Renal cortical epithelial cell (primary cell): ENCODE measurements around the gene NUDT4. TPM values are rescaled to one million over a fixed set of nuclear protein-coding genes. Genes with fewer than 3 reads are reported as not detected.
"Not testable (repeated sequence)": the region's sequence is repeated elsewhere in the genome, so short reads cannot be mapped to it uniquely, and the experiment has no call there.

Experiments
- DNase-seq: peaks from one replicate; pipeline ENCODE4 v3.0.0-alpha.2; 2011; ENCODE audit warnings: low read depth
- total RNA-seq: library from RNA; depleted of rRNA; stranded (reverse); fragments of >200 nt; gene quantifications from 2 replicates; pipeline ENCODE4 v1.2.3, GENCODE V29; 2014

NUDT4 gene
- total RNA-seq, 1 donor from 2014 or later, result 35.2 TPM

GRCh38 chr12:93429448-93429847, 51.7 kb downstream of the NUDT4 start:
- no peak for DNase-seq

DNA sequence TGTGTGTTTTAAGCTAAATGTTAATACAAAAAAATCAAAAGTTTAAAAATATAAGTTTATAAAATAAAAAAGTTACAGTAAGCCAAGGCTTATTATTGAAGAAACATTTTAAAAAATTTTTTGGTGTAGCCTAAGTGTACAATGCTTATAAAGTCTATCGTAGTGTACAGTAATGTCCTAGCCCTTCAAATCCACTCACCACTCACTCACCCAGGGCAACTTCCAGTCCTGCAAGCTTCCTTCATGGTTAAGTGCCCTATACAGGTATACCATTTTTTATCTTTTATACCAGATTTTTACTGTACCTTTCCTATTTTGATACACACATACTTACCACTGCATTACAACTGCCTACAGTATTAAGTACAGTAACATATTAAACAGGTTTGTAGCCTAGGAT, 52.1 kb downstream of the NUDT4 start:
- DNase-seq, result no peak

DNA sequence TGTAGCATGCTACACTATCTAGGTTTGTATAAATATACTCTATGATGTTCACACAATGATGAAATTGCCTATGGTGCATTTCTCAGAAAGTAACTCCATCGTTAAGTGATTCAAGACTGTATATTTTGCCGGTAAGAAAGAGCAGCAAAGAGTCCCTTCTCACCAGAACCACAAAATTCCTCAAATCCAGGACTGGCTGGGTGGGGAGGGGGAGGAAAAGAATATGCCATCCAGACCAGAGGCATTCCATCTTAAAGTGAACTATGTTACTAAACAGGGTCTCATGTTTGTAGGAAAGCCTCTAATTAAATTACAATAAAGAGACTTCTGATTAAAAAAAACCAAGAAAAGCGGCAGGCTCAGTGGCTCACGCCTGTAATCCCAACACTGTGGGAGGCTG, 52.6 kb downstream of the NUDT4 start:
- DNase-seq, result no peak

GRCh38 chr12:93432031-93432430, 54.3 kb downstream of the NUDT4 start:
- DNase-seq, result not testable (repeated sequence)

DNA sequence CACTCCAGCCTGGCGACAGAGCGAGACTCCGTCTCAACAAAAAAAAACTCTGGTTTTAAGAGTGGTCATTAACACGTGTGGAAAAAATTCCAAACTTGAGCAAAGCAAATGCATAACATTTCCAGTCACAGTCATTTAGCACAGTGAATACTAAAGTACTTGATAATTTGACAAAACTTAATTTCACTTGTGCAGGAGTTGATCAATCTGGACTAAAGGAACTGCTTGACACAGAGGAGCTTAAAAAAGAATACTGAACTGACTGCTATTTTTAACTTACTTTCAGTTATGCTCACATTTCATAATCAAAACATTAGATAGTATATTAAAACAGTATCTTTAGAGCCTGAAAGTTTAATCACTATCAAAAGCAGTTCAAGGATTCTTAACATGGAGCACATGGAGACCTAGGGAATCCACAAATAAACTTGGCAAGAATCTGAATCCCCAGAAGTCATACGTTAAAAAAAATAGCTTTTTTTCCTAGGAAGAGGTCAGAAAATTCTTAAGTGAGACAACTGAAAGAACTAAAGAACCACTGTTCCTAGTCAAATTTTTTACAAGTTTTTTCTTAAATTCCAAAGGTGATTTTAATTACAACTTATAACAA, 56.6 kb downstream of the NUDT4 start:
- DNase-seq, result no peak

- no peak for DNase-seq
Observed at GRCh38 chr12:93438266-93439050, 60.7 kb downstream of the NUDT4 start.

GRCh38 chr12:93440043-93440835, 62.5 kb downstream of the NUDT4 start:
- peak; percentile 21 for DNase-seq

GRCh38 chr12:93441081-93441616, 63.4 kb downstream of the NUDT4 start:
- no peak for DNase-seq

DNA sequence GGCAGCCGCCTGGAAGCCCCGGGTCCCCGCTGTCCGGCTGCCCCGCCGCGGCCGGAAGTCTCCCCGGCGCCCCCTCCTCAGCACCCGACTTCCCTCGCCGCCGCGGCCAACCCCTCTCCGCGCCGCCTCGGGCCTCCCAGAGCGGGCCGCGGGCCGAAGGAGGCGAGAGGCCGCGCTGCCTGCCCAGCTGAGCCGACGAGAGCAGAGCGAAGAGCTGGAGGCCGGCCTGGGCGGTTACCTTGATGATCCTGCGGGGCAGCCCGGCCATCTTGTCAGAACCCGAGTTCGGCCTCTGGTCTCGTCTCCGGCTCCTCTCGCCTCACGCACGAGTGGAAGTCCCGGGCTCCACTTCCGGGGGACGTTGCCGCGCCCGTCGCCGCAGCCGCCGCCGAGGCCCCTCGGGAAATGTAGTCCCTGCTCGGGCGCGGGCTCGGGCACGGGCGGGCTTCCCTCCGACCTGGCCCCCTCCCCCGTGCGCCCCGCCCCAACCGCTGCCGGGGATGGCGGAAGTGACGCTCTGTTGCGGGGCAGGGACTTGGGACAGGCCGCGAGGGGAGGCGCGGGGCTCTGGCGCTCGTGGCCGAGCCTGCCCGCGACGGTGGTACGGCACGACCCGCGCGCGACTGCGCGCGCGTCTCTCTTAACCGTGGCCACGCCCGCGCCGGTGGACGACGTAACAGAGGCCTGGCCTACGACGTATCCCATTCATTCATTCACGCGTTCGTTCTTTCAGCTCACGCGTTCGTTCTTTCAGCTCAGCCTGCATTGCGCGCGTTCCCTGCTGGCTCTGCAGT, 64.1 kb downstream of the NUDT4 start, which contains the start of gene UBE2N:
Gene UBE2N, minus strand, starts transcription at position 331 of the 794 bp plus-strand sequence. Its CDS starts 63 bp downstream, at position 268.
- DNase-seq, result peak; percentile 76

- peak; percentile 63 for DNase-seq
Observed at GRCh38 chr12:93442411-93443340, 65.0 kb downstream of the NUDT4 start.

DNA sequence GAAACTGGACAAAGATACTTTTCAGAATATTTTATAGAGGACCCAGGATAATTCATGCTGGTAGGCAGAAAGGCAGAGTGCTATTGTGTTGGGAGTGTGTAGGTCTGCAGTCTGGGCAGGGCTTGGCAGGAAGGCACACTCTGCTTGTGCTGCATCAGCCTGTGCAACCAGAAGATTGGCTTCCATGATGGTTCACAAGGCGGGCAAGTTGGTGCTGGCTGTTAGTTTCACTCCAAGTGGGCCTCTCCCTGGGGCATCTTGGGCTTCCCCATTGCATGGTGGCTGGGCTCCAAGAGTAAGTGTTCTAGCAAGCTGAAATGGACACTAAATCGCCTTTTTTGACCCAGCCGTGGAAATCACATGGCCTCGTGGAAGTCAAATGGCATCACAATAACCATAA, 65.9 kb downstream of the NUDT4 start:
- DNase-seq, result no peak

DNA sequence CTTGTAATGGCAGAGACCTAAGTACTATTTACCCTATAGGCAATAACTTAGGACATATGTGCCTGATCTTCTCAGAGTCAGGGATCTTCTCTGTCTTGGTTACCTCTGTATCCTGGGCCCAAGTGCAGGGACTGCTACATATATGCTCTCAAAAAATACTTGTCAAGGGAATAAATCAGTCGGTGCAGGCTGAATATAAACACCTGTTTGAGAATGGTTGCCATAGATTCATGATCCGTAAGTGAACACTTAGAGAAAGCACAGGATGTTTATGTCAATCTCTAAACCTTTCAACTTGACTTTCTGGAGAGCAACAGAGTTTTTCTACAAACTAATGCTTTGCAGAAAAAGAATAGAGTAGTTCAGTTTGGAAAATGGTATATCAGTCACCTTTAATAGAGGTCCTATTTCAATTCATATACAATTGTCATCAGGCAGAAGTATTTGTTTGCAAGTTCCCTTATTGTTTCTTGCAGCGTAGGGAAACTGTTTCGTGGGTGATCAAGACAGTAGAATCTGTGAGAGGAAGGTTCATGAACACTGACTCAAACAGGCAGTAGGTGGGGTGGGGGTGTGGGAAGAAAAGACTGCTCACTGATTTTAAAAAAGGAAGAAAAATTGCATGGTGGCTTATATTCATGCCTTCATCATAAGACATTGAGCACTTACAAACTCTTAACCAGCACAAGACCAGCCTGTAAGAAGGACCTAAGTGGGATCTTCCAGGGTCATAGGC, 70.0 kb downstream of the NUDT4 start:
- DNase-seq, result no peak

- DNase-seq, result no peak
Observed at GRCh38 chr12:93448796-93449195, 71.1 kb downstream of the NUDT4 start.

DNA sequence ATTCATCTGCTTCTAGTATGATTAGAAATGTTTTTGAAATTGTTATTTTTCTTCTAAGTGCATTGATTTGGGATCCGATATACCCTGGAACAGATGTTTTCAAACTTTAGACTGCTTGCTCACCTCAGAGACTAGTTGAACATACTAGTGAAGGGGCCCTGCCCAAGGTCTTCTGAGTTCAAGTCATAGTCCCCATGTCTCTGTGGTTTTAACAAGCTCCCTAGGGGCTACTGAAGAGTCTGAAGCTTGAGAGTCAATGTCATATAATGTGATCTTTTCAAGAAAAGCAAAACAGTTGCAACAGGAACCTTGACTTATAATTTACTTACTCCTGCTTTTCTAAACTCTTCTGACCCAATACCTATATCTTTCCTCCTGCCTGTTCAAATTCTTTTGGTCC, 71.6 kb downstream of the NUDT4 start:
- no peak for DNase-seq

DNA sequence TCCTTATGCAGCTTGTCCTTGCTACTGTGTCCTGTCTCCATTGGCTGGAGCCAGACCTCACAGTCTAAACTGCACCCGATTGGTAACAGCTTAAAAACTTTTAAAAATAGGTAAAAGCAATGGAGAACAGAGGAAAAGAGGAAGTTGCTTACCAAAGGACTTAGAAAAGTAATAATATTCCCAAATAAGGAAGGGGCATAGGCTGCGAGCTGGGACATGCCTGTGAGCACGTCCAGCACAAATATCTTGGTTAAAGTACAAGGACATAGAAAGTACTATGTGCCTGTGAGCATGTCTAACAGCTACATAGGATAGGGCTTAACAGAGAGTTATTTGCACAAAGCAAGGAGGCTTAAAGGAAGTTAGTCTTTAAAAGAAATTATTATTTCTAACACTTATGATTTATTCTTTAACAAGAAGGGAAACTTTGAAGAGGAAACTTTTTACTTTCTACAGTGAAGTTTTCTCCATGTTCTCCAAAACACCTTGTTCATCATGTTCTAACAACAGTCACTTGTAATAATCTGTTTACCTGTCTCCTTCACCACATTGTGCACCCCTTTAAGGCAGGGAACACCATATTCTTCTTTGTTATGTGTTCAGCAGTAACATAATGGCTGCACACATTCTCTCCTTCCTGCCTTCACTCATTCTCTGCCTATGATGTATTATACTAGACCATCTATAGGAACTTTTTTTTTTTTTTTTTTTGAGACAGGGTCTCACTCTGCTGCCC, 73.9 kb downstream of the NUDT4 start:
- DNase-seq, result no peak

- DNase-seq, result peak; percentile 89
Observed at GRCh38 chr12:93453633-93454032, 75.9 kb downstream of the NUDT4 start.

DNA sequence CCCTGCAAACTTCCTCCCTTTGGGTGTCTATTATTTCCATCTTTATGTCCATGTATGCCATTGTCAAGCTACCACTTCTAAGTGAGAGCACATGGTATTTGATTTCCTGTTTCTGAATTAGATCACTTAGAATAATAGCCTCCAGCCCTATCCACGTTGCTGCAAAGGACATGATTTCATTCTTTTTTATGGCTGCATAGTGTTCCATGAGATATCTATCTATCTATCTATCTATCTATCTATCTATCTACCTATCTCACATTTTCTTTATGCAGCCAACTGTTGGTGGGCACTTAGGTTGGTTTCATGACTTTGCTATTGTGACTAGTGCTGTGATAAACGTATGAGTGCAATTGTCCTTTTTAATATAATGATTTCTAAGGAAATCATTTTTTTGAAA, 78.4 kb downstream of the NUDT4 start:
- no peak for DNase-seq
